ENCODE data around the gene C12orf42. TPM values are rescaled to one million over a fixed set of nuclear protein-coding genes. Genes with fewer than 3 reads are reported as not detected.

Gene C12orf42
- total and polyA plus RNA-seq, 2 donors from 2014 or later, result 0.94 TPM; not detected in 1

GRCh38 chr12:103301642-103302591 is 193.9 kb downstream of the C12orf42 start:
- H3K36me3 ChIP-seq (ENCODE audit: control insufficient read depth in 2 of 3, insufficient read depth in 3 of 3, low read length in 3 of 3), result no peaks in the 10 kb centered on the region
- H3K4me1 ChIP-seq (ENCODE audit: control insufficient read depth in 2 of 3, insufficient read depth in 2 of 3, low read depth in 1 of 3, low read length in 3 of 3), result no peaks in the 10 kb centered on the region
- H3K9ac ChIP-seq (ENCODE audit: low read length in 3 of 3), result no peak overlapping the region
- no peak for FAIRE-seq
- H3K27ac ChIP-seq (ENCODE audit: low read depth in 2 of 2, low read length in 2 of 2), result no peak overlapping the region
- peak in 4 of 5 donors; percentile 2 to 40 (median 6) for DNase-seq
- peaks cover 3% of the 10 kb centered on the region for H3K27me3 ChIP-seq (ENCODE audit: control insufficient read depth, insufficient read depth, low read length)
- intact Hi-C loops (cut with DNase I), result no loop called here
- H3K9me3 ChIP-seq (ENCODE audit: control insufficient read depth in 2 of 3, insufficient read depth in 1 of 3, low read length in 3 of 3), result no peaks in the 10 kb centered on the region
- no peak overlapping the region for H3K4me3 ChIP-seq (ENCODE audit: low read length in 3 of 3)
- TF ChIP-seq CTCF (IDR thresholded peaks at IDR 0.05; ENCODE audit: borderline replicate concordance, extremely low read depth, insufficient read depth), result no peak

GRCh38 chr12:103288016-103288415 is 207.8 kb downstream of the C12orf42 start:
- Histone ChIP-seq H3K27ac (ENCODE audit: low read depth in 2 of 2, low read length in 2 of 2) (no peak overlapping the region), H3K27me3 (ENCODE audit: control insufficient read depth, insufficient read depth, low read length) (no peaks in the 10 kb centered on the region), H3K9me3 (ENCODE audit: control insufficient read depth in 2 of 3, insufficient read depth in 1 of 3, low read length in 3 of 3) (no peaks in the 10 kb centered on the region), H3K4me1 (ENCODE audit: control insufficient read depth in 2 of 3, insufficient read depth in 2 of 3, low read depth in 1 of 3, low read length in 3 of 3) (no peaks in the 10 kb centered on the region), H3K4me3 (ENCODE audit: low read length in 3 of 3) (no peak overlapping the region), H3K36me3 (ENCODE audit: control insufficient read depth in 2 of 3, insufficient read depth in 3 of 3, low read length in 3 of 3) (no peaks in the 10 kb centered on the region), H3K9ac (ENCODE audit: low read length in 3 of 3) (no peak overlapping the region)
- TF ChIP-seq CTCF (IDR thresholded peaks at IDR 0.05; ENCODE audit: borderline replicate concordance, extremely low read depth, insufficient read depth), result no peak
- intact Hi-C loops (cut with DNase I), result no loop called here
- DNase-seq, result no peak
- no peak for FAIRE-seq

GRCh38 chr12:103282124-103282523 is 213.6 kb downstream of the C12orf42 start:
- no peaks in the 10 kb centered on the region for H3K4me1 ChIP-seq (ENCODE audit: control insufficient read depth in 2 of 3, insufficient read depth in 2 of 3, low read depth in 1 of 3, low read length in 3 of 3)
- H3K27ac ChIP-seq (ENCODE audit: low read depth in 2 of 2, low read length in 2 of 2), result no peak overlapping the region
- no peaks in the 10 kb centered on the region for H3K27me3 ChIP-seq (ENCODE audit: control insufficient read depth, insufficient read depth, low read length)
- H3K36me3 ChIP-seq (ENCODE audit: control insufficient read depth in 2 of 3, insufficient read depth in 3 of 3, low read length in 3 of 3), result no peaks in the 10 kb centered on the region
- no peak overlapping the region for H3K4me3 ChIP-seq (ENCODE audit: low read length in 3 of 3)
- H3K9me3 ChIP-seq (ENCODE audit: control insufficient read depth in 2 of 3, insufficient read depth in 1 of 3, low read length in 3 of 3), result no peaks in the 10 kb centered on the region
- intact Hi-C loops (cut with DNase I), result no loop called here
- H3K9ac ChIP-seq (ENCODE audit: low read length in 3 of 3), result no peak overlapping the region
- DNase-seq, result no peak
- no peak for TF ChIP-seq CTCF (IDR thresholded peaks at IDR 0.05; ENCODE audit: borderline replicate concordance, extremely low read depth, insufficient read depth)
- no peak for FAIRE-seq

Measured in kidney (tissue), 14 donors.